DND-41 (cell line): ENCODE results near the gene SH3TC2.

Source experiments
- ATAC-seq: fragments of 200-7000 bp; cut with Tn5 transposase; 3 replicates; pipeline ENCODE4 v1.9.1; 2021; ENCODE audit warnings: low read depth; ENCODE audit not compliant: insufficient read depth
- DNase-seq: peaks from one replicate; pipeline ENCODE4 v3.0.0-alpha.2; 2020
- H2AFZ ChIP-seq: 2 replicates; pipeline ENCODE4 v1.6.0; 2012; ENCODE audit warnings: low read depth, low read length
- H3K27ac ChIP-seq: 2 replicates; pipeline ENCODE4 v1.5.1; 2012; ENCODE audit warnings: low read length, inconsistent platforms
- H3K27me3 ChIP-seq: fragments of 200-600 bp; sonication (generic); 2 replicates; pipeline ENCODE4 v1.6.0; 2012; ENCODE audit warnings: low read length, mild to moderate bottlenecking, inconsistent platforms; ENCODE audit not compliant: insufficient read depth, poor library complexity
- H3K36me3 ChIP-seq: 2 replicates; pipeline ENCODE4 v1.5.1; 2012; ENCODE audit warnings: low read length, inconsistent platforms; ENCODE audit not compliant: insufficient read depth
- H3K4me1 ChIP-seq: 2 replicates; pipeline ENCODE4 v1.5.1; 2012; ENCODE audit warnings: mild to moderate bottlenecking, low read length; ENCODE audit not compliant: insufficient read depth
- H3K4me2 ChIP-seq: 2 replicates; pipeline ENCODE4 v1.6.0; 2012; ENCODE audit warnings: mild to moderate bottlenecking, moderate library complexity, low read length, inconsistent platforms; ENCODE audit not compliant: insufficient read depth
- H3K4me3 ChIP-seq, 2 experiments: fragments of 200-600 bp in 1 of 2; shearing (Covaris generic) in 1 of 2; 2 replicates each; pipeline ENCODE4 v1.5.1; 2012 to 2016; ENCODE audit warnings: inconsistent platforms in 2 of 2, low read length in 2 of 2, mild to moderate bottlenecking in 2 of 2, low read depth in 1 of 2, moderate library complexity in 1 of 2
- H3K79me2 ChIP-seq: 2 replicates; pipeline ENCODE4 v1.6.0; 2012; ENCODE audit warnings: low read length, inconsistent platforms; ENCODE audit not compliant: insufficient read depth
- H3K9ac ChIP-seq: 2 replicates; pipeline ENCODE4 v1.6.0; 2012; ENCODE audit warnings: low read depth, mild to moderate bottlenecking, inconsistent platforms, low read length, moderate library complexity
- H3K9me3 ChIP-seq: 2 replicates; pipeline ENCODE4 v1.5.1; 2012; ENCODE audit warnings: low read length, moderate library complexity, mild to moderate bottlenecking, inconsistent platforms; ENCODE audit not compliant: insufficient read depth, severe bottlenecking
- H4K20me1 ChIP-seq: 2 replicates; pipeline ENCODE4 v1.6.0; 2012; ENCODE audit warnings: low read length; ENCODE audit not compliant: insufficient read depth
- EZH2 ChIP-seq: IDR thresholded peaks from 3 replicates; pipeline ENCODE4 v1.6.1; 2012; ENCODE audit warnings: borderline replicate concordance, low read depth, mild to moderate bottlenecking, moderate library complexity, low read length, inconsistent platforms; ENCODE audit not compliant: severe bottlenecking
- TF ChIP-seq, protein P1 (sequence below): IDR thresholded peaks from 2 replicates; pipeline ENCODE4 v1.5.1; 2012; ENCODE audit warnings: borderline replicate concordance, low read length, moderate library complexity, mild to moderate bottlenecking; ENCODE audit not compliant: poor library complexity, severe bottlenecking; ENCODE audit errors: extremely low read depth

The SH3TC2 gene

DNA sequence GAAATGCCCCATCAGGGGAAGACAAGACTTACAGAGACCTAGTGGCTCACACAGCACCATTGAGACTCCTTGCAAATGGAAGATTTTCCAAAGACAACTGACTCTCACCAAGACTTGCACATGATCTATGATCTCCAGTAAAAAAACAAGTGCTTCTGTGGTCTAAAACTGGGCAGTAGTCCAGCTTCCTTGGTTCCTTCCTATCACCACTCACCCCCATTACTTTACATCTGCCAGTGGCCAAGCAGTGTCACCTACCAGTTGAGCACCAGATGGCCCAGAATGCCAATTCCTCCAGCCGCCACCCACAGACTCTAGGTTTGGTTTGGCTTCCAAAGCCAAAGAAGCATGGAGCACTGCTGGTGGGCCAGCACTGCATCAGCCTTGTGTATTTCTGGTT lies 47.7 kb downstream of the SH3TC2 start:
- no peak overlapping the region for H3K9ac ChIP-seq
- H2AFZ ChIP-seq, result no peak overlapping the region
- no peaks in the 10 kb centered on the region for H4K20me1 ChIP-seq
- DNase-seq, result no peak
- H3K27me3 ChIP-seq, result peaks cover 5% of the 10 kb centered on the region
- no peaks in the 10 kb centered on the region for H3K36me3 ChIP-seq
- no peaks in the 10 kb centered on the region for H3K79me2 ChIP-seq
- no peak overlapping the region for H3K27ac ChIP-seq
- TF ChIP-seq, protein P1, sequence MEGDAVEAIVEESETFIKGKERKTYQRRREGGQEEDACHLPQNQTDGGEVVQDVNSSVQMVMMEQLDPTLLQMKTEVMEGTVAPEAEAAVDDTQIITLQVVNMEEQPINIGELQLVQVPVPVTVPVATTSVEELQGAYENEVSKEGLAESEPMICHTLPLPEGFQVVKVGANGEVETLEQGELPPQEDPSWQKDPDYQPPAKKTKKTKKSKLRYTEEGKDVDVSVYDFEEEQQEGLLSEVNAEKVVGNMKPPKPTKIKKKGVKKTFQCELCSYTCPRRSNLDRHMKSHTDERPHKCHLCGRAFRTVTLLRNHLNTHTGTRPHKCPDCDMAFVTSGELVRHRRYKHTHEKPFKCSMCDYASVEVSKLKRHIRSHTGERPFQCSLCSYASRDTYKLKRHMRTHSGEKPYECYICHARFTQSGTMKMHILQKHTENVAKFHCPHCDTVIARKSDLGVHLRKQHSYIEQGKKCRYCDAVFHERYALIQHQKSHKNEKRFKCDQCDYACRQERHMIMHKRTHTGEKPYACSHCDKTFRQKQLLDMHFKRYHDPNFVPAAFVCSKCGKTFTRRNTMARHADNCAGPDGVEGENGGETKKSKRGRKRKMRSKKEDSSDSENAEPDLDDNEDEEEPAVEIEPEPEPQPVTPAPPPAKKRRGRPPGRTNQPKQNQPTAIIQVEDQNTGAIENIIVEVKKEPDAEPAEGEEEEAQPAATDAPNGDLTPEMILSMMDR, result no peak
- TF ChIP-seq EZH2, result no peak
- H3K4me2 ChIP-seq, result no peak overlapping the region
- H3K4me3 ChIP-seq, result no peak overlapping the region
- H3K4me1 ChIP-seq, result no peaks in the 10 kb centered on the region
- no peaks in the 10 kb centered on the region for H3K9me3 ChIP-seq
- ATAC-seq, result no peak

DNA sequence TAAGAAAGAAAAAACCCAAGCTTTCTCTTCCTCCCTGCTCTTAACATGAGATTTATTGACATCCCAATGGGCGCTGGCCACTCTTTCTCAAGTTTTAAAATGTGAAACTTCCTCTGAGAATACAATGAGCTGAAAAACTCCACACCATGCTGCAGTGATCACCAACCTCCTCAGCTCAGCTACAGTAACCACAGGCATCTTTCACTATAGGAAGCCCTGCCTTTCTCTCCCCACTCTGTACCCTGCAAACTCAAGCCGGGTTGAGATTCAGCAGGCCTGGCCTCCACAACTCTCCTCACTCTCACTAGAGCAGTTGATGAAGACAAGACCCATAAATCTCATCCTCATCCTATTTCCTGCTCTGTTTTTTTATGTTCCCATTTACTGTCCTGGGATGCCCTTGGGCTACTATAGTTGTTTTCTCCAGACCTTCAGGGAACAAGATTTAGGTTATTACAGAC lies 48.3 kb downstream of the SH3TC2 start:
- no peak for DNase-seq
- no peaks in the 10 kb centered on the region for H4K20me1 ChIP-seq
- H3K9me3 ChIP-seq, result no peaks in the 10 kb centered on the region
- no peaks in the 10 kb centered on the region for H3K36me3 ChIP-seq
- H3K4me2 ChIP-seq, result no peak overlapping the region
- no peak overlapping the region for H3K27ac ChIP-seq
- H3K9ac ChIP-seq, result no peak overlapping the region
- H3K79me2 ChIP-seq, result no peaks in the 10 kb centered on the region
- no peak overlapping the region for H3K4me3 ChIP-seq
- TF ChIP-seq, protein P1, result no peak
- TF ChIP-seq EZH2, result no peak
- H3K4me1 ChIP-seq, result no peaks in the 10 kb centered on the region
- ATAC-seq, result no peak
- H3K27me3 ChIP-seq, result peaks cover 2% of the 10 kb centered on the region
- no peak overlapping the region for H2AFZ ChIP-seq

DNA sequence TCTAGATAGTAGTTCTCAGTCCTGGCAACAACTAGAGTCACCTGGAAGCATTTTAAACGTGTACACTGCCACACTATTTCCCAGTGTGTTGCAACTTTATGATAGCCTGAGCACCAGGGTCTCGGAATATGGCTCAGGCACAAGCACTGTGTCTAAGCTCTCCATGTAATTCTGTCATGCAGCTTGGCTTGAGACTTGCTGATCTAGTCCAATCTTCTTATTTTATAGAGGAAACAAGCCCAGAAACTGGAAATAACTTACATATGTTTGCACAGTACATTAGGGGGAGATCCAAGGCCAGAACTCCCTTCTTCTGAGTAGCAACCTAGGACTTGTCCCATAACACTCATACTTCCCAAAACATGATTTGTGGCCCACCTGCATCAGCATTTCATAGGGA lies 49.1 kb downstream of the SH3TC2 start:
- ATAC-seq (no peak), DNase-seq (no peak)
- TF ChIP-seq, protein P1, result no peak
- no peak for TF ChIP-seq EZH2
- Histone ChIP-seq H3K36me3 (no peaks in the 10 kb centered on the region), H3K79me2 (no peaks in the 10 kb centered on the region), H3K9me3 (no peaks in the 10 kb centered on the region), H3K9ac (no peak overlapping the region), H3K4me1 (no peaks in the 10 kb centered on the region), H3K27ac (no peak overlapping the region), H4K20me1 (no peaks in the 10 kb centered on the region), H3K4me3 (no peak overlapping the region), H3K27me3 (peaks cover 4% of the 10 kb centered on the region), H3K4me2 (no peak overlapping the region), H2AFZ (no peak overlapping the region)

DNA sequence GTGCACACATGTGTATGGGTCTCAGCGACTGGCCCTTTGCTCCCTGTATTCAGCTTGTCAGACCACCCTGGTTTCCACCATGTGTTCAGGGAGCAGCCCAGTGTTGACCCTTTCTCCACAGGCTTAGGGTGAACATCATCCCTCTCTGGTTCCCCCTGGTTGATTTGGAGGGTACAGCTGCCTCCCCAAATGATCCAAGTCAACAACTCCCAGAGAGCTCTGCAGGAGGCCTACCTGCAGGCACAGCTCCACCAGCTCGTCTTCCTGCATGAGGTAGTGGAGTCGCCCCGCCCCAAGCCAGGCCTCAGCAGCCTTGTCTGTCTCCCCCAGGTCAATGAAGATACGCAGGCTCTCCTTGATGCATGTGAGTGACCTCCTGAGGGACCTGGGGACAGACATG lies 50.5 kb downstream of the SH3TC2 start:
- Histone ChIP-seq H3K4me2 (no peak overlapping the region), H4K20me1 (no peaks in the 10 kb centered on the region), H3K27me3 (peaks cover 6% of the 10 kb centered on the region), H3K9me3 (no peaks in the 10 kb centered on the region), H3K36me3 (no peaks in the 10 kb centered on the region), H3K79me2 (no peaks in the 10 kb centered on the region), H3K4me1 (no peaks in the 10 kb centered on the region), H3K4me3 (no peak overlapping the region), H2AFZ (no peak overlapping the region), H3K9ac (no peak overlapping the region), H3K27ac (no peak overlapping the region)
- ATAC-seq (no peak), DNase-seq (no peak)
- no peak for TF ChIP-seq EZH2
- TF ChIP-seq, protein P1, result no peak
